Panc1 (cell line): ENCODE measurements around the gene SLC39A10.

Experiments used
- CTCF ChIP-seq: fragments of 450-650 bp; IDR thresholded peaks from 2 replicates; pipeline ENCODE4 v1.5.1; 2017; ENCODE audit warnings: mild to moderate bottlenecking
- POLR2AphosphoS5 ChIP-seq: IDR thresholded peaks from 2 replicates; pipeline ENCODE4 v1.6.1; 2012; ENCODE audit warnings: mild to moderate bottlenecking, low read depth, low read length, moderate library complexity
- REST ChIP-seq, 2 experiments: IDR thresholded peaks; 2 replicates each; pipeline ENCODE4 v1.6.1; 2011 to 2012; ENCODE audit warnings: low read depth in 2 of 2, control low read depth in 1 of 2, low read length in 1 of 2, mild to moderate bottlenecking in 1 of 2, moderate library complexity in 1 of 2; ENCODE audit not compliant: insufficient read depth in 1 of 2
- TCF7L2 ChIP-seq: IDR thresholded peaks from 2 replicates; pipeline ENCODE4 v1.6.1; 2011; ENCODE audit warnings: mild to moderate bottlenecking, low read depth, low read length, inconsistent platforms

GRCh38 chr2:195677290-195677689 lies 20.3 kb downstream of the SLC39A10 start:
- no peak for TF ChIP-seq CTCF
- no peak for TF ChIP-seq REST (IDR thresholded peaks at IDR 0.05; ENCODE audit: insufficient read depth in 1 of 2, low read depth in 2 of 2, low read length in 1 of 2)
- no peak for TF ChIP-seq POLR2AphosphoS5
- TF ChIP-seq TCF7L2, result no peak
